IMR-90 (cell line): Measurements from ENCODE around the gene OR9A2.

Source experiments
- CEBPB ChIP-seq: IDR thresholded peaks from 2 replicates; pipeline ENCODE4 v1.6.1; 2012; ENCODE audit warnings: low read depth, low read length, improper control_type of control experiment
- CTCF ChIP-seq: conservative IDR thresholded peaks from 2 replicates; pipeline ENCODE4 v1.5.1; 2012; ENCODE audit warnings: mild to moderate bottlenecking, low read depth, low read length, improper control_type of control experiment
- ELK1 ChIP-seq: fragments of 150-350 bp; IDR thresholded peaks from 2 replicates; pipeline ENCODE4 v1.6.1; 2016; ENCODE audit warnings: low read depth, mild to moderate bottlenecking, low read length, moderate library complexity, borderline replicate concordance
- FOS ChIP-seq: fragments of 150-350 bp; IDR thresholded peaks from 2 replicates; pipeline ENCODE4 v1.6.1; 2016; ENCODE audit warnings: low read depth, low read length
- MAZ ChIP-seq: IDR thresholded peaks from 2 replicates; pipeline ENCODE4 v1.6.1; 2012; ENCODE audit warnings: low read depth, mild to moderate bottlenecking, low read length, improper control_type of control experiment, moderate library complexity, borderline replicate concordance
- NFE2L2 ChIP-seq: fragments of 150-350 bp; IDR thresholded peaks from 2 replicates; pipeline ENCODE4 v1.6.1; 2016; ENCODE audit warnings: low read depth, mild to moderate bottlenecking, low read length
- POLR2A ChIP-seq: IDR thresholded peaks from 2 replicates; pipeline ENCODE4 v1.6.1; 2012; ENCODE audit warnings: mild to moderate bottlenecking, low read depth, low read length
- RAD21 ChIP-seq: IDR thresholded peaks from 2 replicates; pipeline ENCODE4 v1.6.1; 2012; ENCODE audit warnings: low read length, improper control_type of control experiment
- RCOR1 ChIP-seq: IDR thresholded peaks from 2 replicates; pipeline ENCODE4 v1.6.1; 2012; ENCODE audit warnings: mild to moderate bottlenecking, low read length, improper control_type of control experiment; ENCODE audit not compliant: insufficient replicate concordance
- RFX5 ChIP-seq: IDR thresholded peaks from 2 replicates; pipeline ENCODE4 v1.8.0; 2012; ENCODE audit warnings: low read depth, mild to moderate bottlenecking, low read length, moderate library complexity
- SMC3 ChIP-seq: fragments of 150-350 bp; IDR thresholded peaks from 2 replicates; pipeline ENCODE4 v1.6.1; 2016; ENCODE audit warnings: low read depth, mild to moderate bottlenecking, antibody characterized with exemption, low read length, moderate library complexity
- TF ChIP-seq, protein P1 (sequence below): fragments of 150-350 bp; IDR thresholded peaks from 2 replicates; pipeline ENCODE4 v1.6.1; 2017; ENCODE audit warnings: mild to moderate bottlenecking, antibody characterized with exemption, low read length, low read depth

- no peak for TF ChIP-seq CTCF
- no peak for TF ChIP-seq POLR2A
- TF ChIP-seq, protein P1, sequence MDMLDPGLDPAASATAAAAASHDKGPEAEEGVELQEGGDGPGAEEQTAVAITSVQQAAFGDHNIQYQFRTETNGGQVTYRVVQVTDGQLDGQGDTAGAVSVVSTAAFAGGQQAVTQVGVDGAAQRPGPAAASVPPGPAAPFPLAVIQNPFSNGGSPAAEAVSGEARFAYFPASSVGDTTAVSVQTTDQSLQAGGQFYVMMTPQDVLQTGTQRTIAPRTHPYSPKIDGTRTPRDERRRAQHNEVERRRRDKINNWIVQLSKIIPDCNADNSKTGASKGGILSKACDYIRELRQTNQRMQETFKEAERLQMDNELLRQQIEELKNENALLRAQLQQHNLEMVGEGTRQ: no peak
- no peak for TF ChIP-seq RAD21
- no peak for TF ChIP-seq RFX5
- no peak for TF ChIP-seq CEBPB
- no peak for TF ChIP-seq SMC3
- no peak for TF ChIP-seq NFE2L2
- no peak for TF ChIP-seq MAZ
- TF ChIP-seq ELK1: no peak
- TF ChIP-seq FOS: no peak
- no peak for TF ChIP-seq RCOR1
Observed at GRCh38 chr7:143068446-143068845, 41.5 kb upstream of the OR9A2 start.
